HCT116 (cell line): ENCODE measurements around the gene NDUFB10.

ENCODE experiments used
- CTCF ChIP-seq, 3 experiments: fragments of 200-600 bp in 1 of 3; sonication (generic) in 1 of 3; IDR thresholded peaks in 2 of 3; conservative IDR thresholded peaks in 1 of 3; 2 replicates each; pipeline ENCODE4 v1.5.1; 2012 to 2017; ENCODE audit warnings: low read depth in 2 of 3, low read length in 2 of 3, antibody characterized with exemption in 1 of 3, borderline replicate concordance in 1 of 3, control low read depth in 1 of 3, mild to moderate bottlenecking in 1 of 3, mixed read lengths in 1 of 3, mixed run types in 1 of 3, moderate library complexity in 1 of 3; ENCODE audit not compliant: insufficient read depth in 1 of 3
- EZH2phosphoT487 ChIP-seq: fragments of 200-600 bp; IDR thresholded peaks from 2 replicates; pipeline ENCODE4 v1.6.1; 2018; ENCODE audit warnings: antibody characterized with exemption, borderline replicate concordance
- MAX ChIP-seq: IDR thresholded peaks from 2 replicates; pipeline ENCODE4 v1.6.1; 2012
- POLR2A ChIP-seq: IDR thresholded peaks from 2 replicates; pipeline ENCODE4 v1.7.0; 2011; ENCODE audit warnings: borderline replicate concordance; ENCODE audit not compliant: insufficient read depth, insufficient read length; ENCODE audit errors: extremely low read depth
- ZFX ChIP-seq: fragments of 450-650 bp; IDR thresholded peaks from 2 replicates; pipeline ENCODE4 v1.6.1; 2017
- TF ChIP-seq, protein P1 (sequence below): IDR thresholded peaks from 2 replicates; pipeline ENCODE4 v1.6.1; 2012; ENCODE audit warnings: low read depth

- no peak for TF ChIP-seq CTCF (IDR thresholded peaks at IDR 0.05 in 2 of 3, conservative IDR thresholded peaks at IDR 0.05 in 1 of 3; ENCODE audit: borderline replicate concordance in 1 of 3, insufficient read depth in 1 of 3, low read depth in 2 of 3, low read length in 2 of 3)
- no peak for TF ChIP-seq ZFX
- TF ChIP-seq, protein P1, sequence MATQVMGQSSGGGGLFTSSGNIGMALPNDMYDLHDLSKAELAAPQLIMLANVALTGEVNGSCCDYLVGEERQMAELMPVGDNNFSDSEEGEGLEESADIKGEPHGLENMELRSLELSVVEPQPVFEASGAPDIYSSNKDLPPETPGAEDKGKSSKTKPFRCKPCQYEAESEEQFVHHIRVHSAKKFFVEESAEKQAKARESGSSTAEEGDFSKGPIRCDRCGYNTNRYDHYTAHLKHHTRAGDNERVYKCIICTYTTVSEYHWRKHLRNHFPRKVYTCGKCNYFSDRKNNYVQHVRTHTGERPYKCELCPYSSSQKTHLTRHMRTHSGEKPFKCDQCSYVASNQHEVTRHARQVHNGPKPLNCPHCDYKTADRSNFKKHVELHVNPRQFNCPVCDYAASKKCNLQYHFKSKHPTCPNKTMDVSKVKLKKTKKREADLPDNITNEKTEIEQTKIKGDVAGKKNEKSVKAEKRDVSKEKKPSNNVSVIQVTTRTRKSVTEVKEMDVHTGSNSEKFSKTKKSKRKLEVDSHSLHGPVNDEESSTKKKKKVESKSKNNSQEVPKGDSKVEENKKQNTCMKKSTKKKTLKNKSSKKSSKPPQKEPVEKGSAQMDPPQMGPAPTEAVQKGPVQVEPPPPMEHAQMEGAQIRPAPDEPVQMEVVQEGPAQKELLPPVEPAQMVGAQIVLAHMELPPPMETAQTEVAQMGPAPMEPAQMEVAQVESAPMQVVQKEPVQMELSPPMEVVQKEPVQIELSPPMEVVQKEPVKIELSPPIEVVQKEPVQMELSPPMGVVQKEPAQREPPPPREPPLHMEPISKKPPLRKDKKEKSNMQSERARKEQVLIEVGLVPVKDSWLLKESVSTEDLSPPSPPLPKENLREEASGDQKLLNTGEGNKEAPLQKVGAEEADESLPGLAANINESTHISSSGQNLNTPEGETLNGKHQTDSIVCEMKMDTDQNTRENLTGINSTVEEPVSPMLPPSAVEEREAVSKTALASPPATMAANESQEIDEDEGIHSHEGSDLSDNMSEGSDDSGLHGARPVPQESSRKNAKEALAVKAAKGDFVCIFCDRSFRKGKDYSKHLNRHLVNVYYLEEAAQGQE = no peak
- no peak for TF ChIP-seq MAX
- no peak for TF ChIP-seq EZH2phosphoT487
- no peak for TF ChIP-seq POLR2A
These were observed 26.2 kb upstream of the NDUFB10 start for GRCh38 chr16:1933097-1933661.
